ENCODE results near the gene PTPRD. TPM values are rescaled to one million over a fixed set of nuclear protein-coding genes. Genes with fewer than 3 reads are reported as not detected.

The PTPRD gene
- total and polyA plus RNA-seq, 9 of the 15 experiments (the other 6 are each of a cell fraction or from before 2014, with no cell fraction given), result 0.11 TPM; not detected in 8

DNA sequence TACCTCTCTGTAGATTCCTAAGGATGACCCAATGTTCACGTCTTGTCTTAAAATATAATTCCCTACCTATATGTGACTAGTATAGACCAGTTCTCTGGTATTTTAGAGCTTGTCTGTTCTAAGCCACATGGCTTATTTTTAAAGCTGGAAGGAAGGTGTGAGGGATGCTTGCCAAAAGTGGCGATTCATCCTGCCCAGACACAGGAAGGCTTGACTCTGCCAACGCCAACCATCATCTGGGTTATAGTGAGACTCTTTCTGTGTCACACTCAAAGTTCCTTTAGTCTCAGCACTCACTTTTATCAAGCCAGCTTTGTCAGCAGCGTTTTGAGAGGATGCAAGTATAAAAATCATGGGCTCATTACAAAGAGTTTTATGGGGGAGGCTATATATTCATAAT, 500.0 kb downstream of the PTPRD start:
- no peak overlapping the region for H3K4me2 ChIP-seq (ENCODE audit: insufficient read depth, low read length)
- no peaks in the 10 kb centered on the region for H3K9me3 ChIP-seq (replicated peaks; ENCODE audit: control insufficient read depth, insufficient read depth, low read depth, low read length)
- H3K36me3 ChIP-seq (ENCODE audit: control insufficient read depth, insufficient read depth, low read length), result no peaks in the 10 kb centered on the region
- DNase-seq (ENCODE audit: extremely low read depth in 1 of 4, low spot score in 3 of 4), result no peak
- H2AFZ ChIP-seq (ENCODE audit: low read depth, low read length), result no peak overlapping the region
- WGBS (ENCODE audit: insufficient coverage, low coverage, missing lambda C conversion rate), result 0% methylated on average over 4 of the region's 4 CpGs
- TF ChIP-seq SRSF9 (IDR thresholded peaks at IDR 0.05; ENCODE audit: borderline replicate concordance, low read depth, low read length) (no peak), HEY1 (CRISPR knock-in tag; IDR thresholded peaks at IDR 0.05; ENCODE audit: borderline replicate concordance) (no peak)
- BruUV-seq (replicated peaks), result no TSS peak
- no peak overlapping the region for H3K4me3 ChIP-seq
- no peak for ATAC-seq
- FAIRE-seq, result no peak
- POLR2A ChIA-PET, result no interaction called here
- intact Hi-C loops (cut with micrococcal nuclease) (no loop called here), in situ Hi-C loops (cut with MboI) (no loop called here)
- H3K4me1 ChIP-seq (replicated peaks in 1 of 2; ENCODE audit: control insufficient read depth in 2 of 2, insufficient read depth in 2 of 2, low read length in 2 of 2), result no peaks in the 10 kb centered on the region
- H4K20me1 ChIP-seq (replicated peaks; ENCODE audit: control insufficient read depth, insufficient read depth, low read length), result no peaks in the 10 kb centered on the region
- H3K79me2 ChIP-seq (ENCODE audit: control insufficient read depth, insufficient read depth, low read length), result no peaks in the 10 kb centered on the region
- CTCF ChIA-PET (ENCODE audit: low intra/inter-chr PET ratio), result no interaction called here
- no peaks in the 10 kb centered on the region for H3K9me1 ChIP-seq (ENCODE audit: control insufficient read depth, insufficient read depth, low read length)
- H3K9ac ChIP-seq (ENCODE audit: insufficient read depth in 1 of 2, low read depth in 2 of 2, low read length in 2 of 2), result no peak overlapping the region
- H3K27me3 ChIP-seq (ENCODE audit: control insufficient read depth in 2 of 2, insufficient read depth in 2 of 2, low read length in 2 of 2), result no peaks in the 10 kb centered on the region
- H3K27ac ChIP-seq (ENCODE audit: extremely low read depth, low read depth, low read length), result no peak overlapping the region

DNA sequence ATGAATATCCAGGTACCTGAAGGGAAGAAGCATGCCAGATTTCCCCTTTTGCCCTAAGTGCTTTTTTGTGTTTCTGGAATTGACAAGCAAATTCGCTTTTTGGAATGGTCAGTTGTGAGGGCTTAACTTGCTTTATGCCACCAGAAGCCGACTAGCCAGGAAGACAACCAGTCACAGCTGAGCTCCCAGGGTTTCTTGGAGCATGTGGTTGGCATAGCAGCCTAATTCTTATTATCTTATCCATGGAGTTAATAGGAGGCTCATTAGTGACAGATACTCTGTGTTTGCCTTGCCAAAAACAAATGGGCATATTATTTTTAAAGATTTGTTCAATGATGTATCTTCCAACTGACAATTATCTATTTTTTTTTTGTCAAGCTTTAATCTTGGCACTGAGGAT, 500.7 kb downstream of the PTPRD start:
- TF ChIP-seq ZNF511 (CRISPR knock-in tag; IDR thresholded peaks at IDR 0.05), result no peak
- no peak for TF ChIP-seq EP300 (IDR thresholded peaks at IDR 0.05; ENCODE audit: low read length)
- TF ChIP-seq SRSF9 (IDR thresholded peaks at IDR 0.05; ENCODE audit: borderline replicate concordance, low read depth, low read length), result no peak
- TF ChIP-seq, protein P1, sequence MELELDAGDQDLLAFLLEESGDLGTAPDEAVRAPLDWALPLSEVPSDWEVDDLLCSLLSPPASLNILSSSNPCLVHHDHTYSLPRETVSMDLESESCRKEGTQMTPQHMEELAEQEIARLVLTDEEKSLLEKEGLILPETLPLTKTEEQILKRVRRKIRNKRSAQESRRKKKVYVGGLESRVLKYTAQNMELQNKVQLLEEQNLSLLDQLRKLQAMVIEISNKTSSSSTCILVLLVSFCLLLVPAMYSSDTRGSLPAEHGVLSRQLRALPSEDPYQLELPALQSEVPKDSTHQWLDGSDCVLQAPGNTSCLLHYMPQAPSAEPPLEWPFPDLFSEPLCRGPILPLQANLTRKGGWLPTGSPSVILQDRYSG (tag; conservative IDR thresholded peaks at IDR 0.05; ENCODE audit: low read depth), result no peak
- TF ChIP-seq RCOR1 (IDR thresholded peaks at IDR 0.05; ENCODE audit: borderline replicate concordance in 1 of 2, low read depth in 2 of 2, low read length in 2 of 2), result no peak
- TF ChIP-seq, protein P2, sequence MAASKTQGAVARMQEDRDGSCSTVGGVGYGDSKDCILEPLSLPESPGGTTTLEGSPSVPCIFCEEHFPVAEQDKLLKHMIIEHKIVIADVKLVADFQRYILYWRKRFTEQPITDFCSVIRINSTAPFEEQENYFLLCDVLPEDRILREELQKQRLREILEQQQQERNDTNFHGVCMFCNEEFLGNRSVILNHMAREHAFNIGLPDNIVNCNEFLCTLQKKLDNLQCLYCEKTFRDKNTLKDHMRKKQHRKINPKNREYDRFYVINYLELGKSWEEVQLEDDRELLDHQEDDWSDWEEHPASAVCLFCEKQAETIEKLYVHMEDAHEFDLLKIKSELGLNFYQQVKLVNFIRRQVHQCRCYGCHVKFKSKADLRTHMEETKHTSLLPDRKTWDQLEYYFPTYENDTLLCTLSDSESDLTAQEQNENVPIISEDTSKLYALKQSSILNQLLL (CRISPR knock-in tag; IDR thresholded peaks at IDR 0.05; ENCODE audit: borderline replicate concordance), result no peak
- no peak for TF ChIP-seq MITF (IDR thresholded peaks at IDR 0.05)
- no peak for DNase-seq (ENCODE audit: extremely low read depth in 1 of 4, low spot score in 3 of 4)
- in situ Hi-C loops (cut with MboI), result no loop called here
- FAIRE-seq, result no peak
- H3K36me3 ChIP-seq (ENCODE audit: control insufficient read depth, insufficient read depth, low read length), result no peaks in the 10 kb centered on the region
- no peaks in the 10 kb centered on the region for H3K79me2 ChIP-seq (ENCODE audit: control insufficient read depth, insufficient read depth, low read length)
- ATAC-seq, result no peak
- no peaks in the 10 kb centered on the region for H3K4me1 ChIP-seq (replicated peaks in 1 of 2; ENCODE audit: control insufficient read depth in 2 of 2, insufficient read depth in 2 of 2, low read length in 2 of 2)
- H3K9ac ChIP-seq (ENCODE audit: insufficient read depth in 1 of 2, low read depth in 2 of 2, low read length in 2 of 2), result no peak overlapping the region
- no peaks in the 10 kb centered on the region for H4K20me1 ChIP-seq (replicated peaks; ENCODE audit: control insufficient read depth, insufficient read depth, low read length)
- H3K4me3 ChIP-seq, result no peak overlapping the region
- no peak overlapping the region for H3K4me2 ChIP-seq (ENCODE audit: insufficient read depth, low read length)
- H2AFZ ChIP-seq (ENCODE audit: low read depth, low read length), result no peak overlapping the region
- no peak overlapping the region for H3K27ac ChIP-seq (ENCODE audit: extremely low read depth, low read depth, low read length)
- no peaks in the 10 kb centered on the region for H3K9me3 ChIP-seq (replicated peaks; ENCODE audit: control insufficient read depth, insufficient read depth, low read depth, low read length)
- CTCF ChIA-PET (ENCODE audit: low intra/inter-chr PET ratio), result no interaction called here
- POLR2A ChIA-PET, result no interaction called here
- 0% methylated on average over 2 of the region's 2 CpGs for WGBS (ENCODE audit: insufficient coverage, low coverage, missing lambda C conversion rate)
- intact Hi-C loops (cut with micrococcal nuclease), result no loop called here
- BruUV-seq (replicated peaks), result no TSS peak
- no peaks in the 10 kb centered on the region for H3K9me1 ChIP-seq (ENCODE audit: control insufficient read depth, insufficient read depth, low read length)
- no peaks in the 10 kb centered on the region for H3K27me3 ChIP-seq (ENCODE audit: control insufficient read depth in 2 of 2, insufficient read depth in 2 of 2, low read length in 2 of 2)
